ENCODE data around the gene KCNJ12.
A peak's percentile ranks its signal among the peaks of the same experiment; 100 is the strongest.

Gene KCNJ12

GRCh38 chr17:21390294-21390693, 14.1 kb downstream of the KCNJ12 start:
- no peak for DNase-seq (ENCODE audit: low read depth in 2 of 2)
- no peak for TF ChIP-seq CTCF (IDR thresholded peaks at IDR 0.05; ENCODE audit: low read depth, low read length)
- no peak overlapping the region for H3K4me3 ChIP-seq (replicated peaks in 1 of 2; ENCODE audit: low read depth in 2 of 2, low read length in 2 of 2)

GRCh38 chr17:21392266-21392665, 16.1 kb downstream of the KCNJ12 start:
- no peak for DNase-seq (ENCODE audit: low read depth in 2 of 2)
- TF ChIP-seq CTCF (IDR thresholded peaks at IDR 0.05; ENCODE audit: low read depth, low read length): no peak
- H3K4me3 ChIP-seq (replicated peaks in 1 of 2; ENCODE audit: low read depth in 2 of 2, low read length in 2 of 2): no peak overlapping the region

- peak in 1 of 2 donors; percentile 66 for DNase-seq (ENCODE audit: low read depth in 2 of 2)
- TF ChIP-seq CTCF (IDR thresholded peaks at IDR 0.05; ENCODE audit: low read depth, low read length): no peak
- no peak overlapping the region for H3K4me3 ChIP-seq (replicated peaks in 1 of 2; ENCODE audit: low read depth in 2 of 2, low read length in 2 of 2)
Observed at GRCh38 chr17:21394265-21394664, 18.1 kb downstream of the KCNJ12 start.

GRCh38 chr17:21395764-21396163, 19.6 kb downstream of the KCNJ12 start:
- no peak for TF ChIP-seq CTCF (IDR thresholded peaks at IDR 0.05; ENCODE audit: low read depth, low read length)
- no peak for DNase-seq (ENCODE audit: low read depth in 2 of 2)
- no peak overlapping the region for H3K4me3 ChIP-seq (replicated peaks in 1 of 2; ENCODE audit: low read depth in 2 of 2, low read length in 2 of 2)

GRCh38 chr17:21396237-21396636, 20.1 kb downstream of the KCNJ12 start:
- no peak for TF ChIP-seq CTCF (IDR thresholded peaks at IDR 0.05; ENCODE audit: low read depth, low read length)
- no peak overlapping the region for H3K4me3 ChIP-seq (replicated peaks in 1 of 2; ENCODE audit: low read depth in 2 of 2, low read length in 2 of 2)
- DNase-seq (ENCODE audit: low read depth in 2 of 2): no peak

GRCh38 chr17:21397341-21398190, 21.4 kb downstream of the KCNJ12 start:
- TF ChIP-seq CTCF (IDR thresholded peaks at IDR 0.05; ENCODE audit: low read depth, low read length): no peak
- peak; percentile 50 to 61 for DNase-seq (ENCODE audit: low read depth in 2 of 2)
- H3K4me3 ChIP-seq (replicated peaks in 1 of 2; ENCODE audit: low read depth in 2 of 2, low read length in 2 of 2): no peak overlapping the region

Measured in cardiac fibroblast (primary cell).